MM.1S (cell line): Measurements from ENCODE around the gene KIAA1210.

Experiments
- DNase-seq: peaks from one replicate; pipeline ENCODE4 v3.0.0-alpha.2; 2015
- H2AFZ ChIP-seq: fragments of 300-600 bp; sonication (generic); 2 replicates; pipeline ENCODE4 v1.6.0; 2016; ENCODE audit warnings: antibody characterized with exemption, low read length
- H3F3A ChIP-seq: fragments of 300-600 bp; sonication (generic); 2 replicates; pipeline ENCODE4 v1.6.1; 2016; ENCODE audit warnings: mild to moderate bottlenecking, antibody characterized with exemption, low read length, moderate library complexity, mixed read lengths; ENCODE audit not compliant: insufficient read depth
- H3K27ac ChIP-seq: fragments of 300-600 bp; sonication (generic); 2 replicates; pipeline ENCODE4 v1.5.1; 2016; ENCODE audit warnings: mild to moderate bottlenecking, low read length
- H3K27me3 ChIP-seq: fragments of 300-600 bp; sonication (generic); replicated peaks from 2 replicates; pipeline ENCODE4 v1.6.0; 2016; ENCODE audit warnings: low read length; ENCODE audit not compliant: insufficient read depth
- H3K36me3 ChIP-seq: fragments of 300-600 bp; sonication (generic); replicated peaks from 2 replicates; pipeline ENCODE4 v1.6.1; 2016; ENCODE audit warnings: mild to moderate bottlenecking, low read length, mixed read lengths; ENCODE audit not compliant: insufficient read depth
- H3K4me1 ChIP-seq: fragments of 300-600 bp; sonication (generic); 2 replicates; pipeline ENCODE4 v1.6.1; 2016; ENCODE audit warnings: low read length, mixed read lengths
- H3K4me2 ChIP-seq: fragments of 300-600 bp; sonication (generic); 2 replicates; pipeline ENCODE4 v1.6.0; 2016; ENCODE audit warnings: low read depth, low read length
- H3K4me3 ChIP-seq: fragments of 300-600 bp; sonication (generic); 2 replicates; pipeline ENCODE4 v1.5.1; 2016; ENCODE audit warnings: low read length, mixed read lengths
- H3K79me2 ChIP-seq: fragments of 300-600 bp; sonication (generic); 2 replicates; pipeline ENCODE4 v1.6.1; 2016; ENCODE audit warnings: mixed run types, low read length, mixed read lengths
- H3K9ac ChIP-seq: fragments of 300-600 bp; sonication (generic); 2 replicates; pipeline ENCODE4 v1.6.1; 2016; ENCODE audit warnings: low read length, mixed read lengths
- H3K9me2 ChIP-seq: fragments of 300-600 bp; sonication (generic); replicated peaks from 2 replicates; pipeline ENCODE4 v1.6.1; 2016; ENCODE audit warnings: mild to moderate bottlenecking, low read length, mixed read lengths; ENCODE audit not compliant: insufficient read depth
- H3K9me3 ChIP-seq: fragments of 300-600 bp; sonication (generic); replicated peaks from 2 replicates; pipeline ENCODE4 v1.6.1; 2016; ENCODE audit warnings: mild to moderate bottlenecking, low read length, mixed read lengths; ENCODE audit not compliant: insufficient read depth
- H4K20me1 ChIP-seq: fragments of 300-600 bp; sonication (generic); 2 replicates; pipeline ENCODE4 v1.6.1; 2016; ENCODE audit warnings: mild to moderate bottlenecking, low read length, moderate library complexity, mixed read lengths; ENCODE audit not compliant: insufficient read depth
- EZH2 ChIP-seq: fragments of 300-600 bp; sonication (generic); optimal IDR thresholded peaks from 2 replicates; pipeline ENCODE3; 2017; ENCODE audit warnings: low read depth, mild to moderate bottlenecking, antibody characterized with exemption, low read length, mixed read lengths
- EZH2phosphoT487 ChIP-seq: fragments of 300-600 bp; sonication (generic); IDR thresholded peaks from 2 replicates; pipeline ENCODE4 v1.6.1; 2018; ENCODE audit warnings: antibody characterized with exemption, low read length
- TF ChIP-seq, protein P1 (sequence below): fragments of 300-600 bp; sonication (generic); IDR thresholded peaks from 2 replicates; pipeline ENCODE4 v1.5.1; 2016; ENCODE audit warnings: antibody characterized with exemption, low read length, mixed read lengths

Gene KIAA1210

DNA sequence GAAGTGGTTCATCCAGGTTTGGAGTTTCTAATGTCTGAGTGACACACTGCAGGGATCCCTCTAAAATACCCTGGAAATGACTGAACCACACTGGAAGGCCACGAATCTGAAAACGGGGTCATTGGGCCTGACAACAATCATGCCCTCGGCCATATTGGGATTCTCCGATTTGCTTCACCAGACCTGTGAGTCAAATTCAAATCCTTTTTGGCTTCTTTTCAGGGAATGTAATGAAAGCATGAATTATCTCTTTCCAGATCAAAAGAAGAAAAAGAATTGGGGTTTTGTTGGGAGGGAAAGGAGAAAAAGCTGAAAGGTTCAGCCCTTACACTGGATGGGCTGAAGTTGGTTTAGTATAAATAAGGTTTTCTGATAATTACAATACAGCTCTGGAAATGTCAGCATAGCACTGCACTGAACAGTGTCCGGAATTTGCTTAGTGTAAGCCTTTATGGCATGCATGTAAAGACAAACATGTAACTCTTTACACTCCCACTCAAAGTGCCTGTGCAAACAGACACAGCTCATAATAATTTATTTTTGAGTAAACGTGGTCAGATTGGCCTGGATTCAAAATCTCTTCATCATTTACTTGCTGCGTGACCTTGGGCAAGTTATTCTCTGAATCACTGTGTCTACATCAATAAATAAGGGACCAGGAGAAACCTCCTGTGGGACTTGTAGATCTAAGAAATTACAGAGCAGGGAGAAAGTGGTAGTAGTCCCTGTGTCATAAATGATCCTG, 33.4 kb downstream of the KIAA1210 start:
- no peaks in the 10 kb centered on the region for H3F3A ChIP-seq
- no peak overlapping the region for H2AFZ ChIP-seq
- no peaks in the 10 kb centered on the region for H3K9me3 ChIP-seq
- no peaks in the 10 kb centered on the region for H3K27me3 ChIP-seq
- no peaks in the 10 kb centered on the region for H3K79me2 ChIP-seq
- no peak for TF ChIP-seq EZH2
- TF ChIP-seq, protein P1, sequence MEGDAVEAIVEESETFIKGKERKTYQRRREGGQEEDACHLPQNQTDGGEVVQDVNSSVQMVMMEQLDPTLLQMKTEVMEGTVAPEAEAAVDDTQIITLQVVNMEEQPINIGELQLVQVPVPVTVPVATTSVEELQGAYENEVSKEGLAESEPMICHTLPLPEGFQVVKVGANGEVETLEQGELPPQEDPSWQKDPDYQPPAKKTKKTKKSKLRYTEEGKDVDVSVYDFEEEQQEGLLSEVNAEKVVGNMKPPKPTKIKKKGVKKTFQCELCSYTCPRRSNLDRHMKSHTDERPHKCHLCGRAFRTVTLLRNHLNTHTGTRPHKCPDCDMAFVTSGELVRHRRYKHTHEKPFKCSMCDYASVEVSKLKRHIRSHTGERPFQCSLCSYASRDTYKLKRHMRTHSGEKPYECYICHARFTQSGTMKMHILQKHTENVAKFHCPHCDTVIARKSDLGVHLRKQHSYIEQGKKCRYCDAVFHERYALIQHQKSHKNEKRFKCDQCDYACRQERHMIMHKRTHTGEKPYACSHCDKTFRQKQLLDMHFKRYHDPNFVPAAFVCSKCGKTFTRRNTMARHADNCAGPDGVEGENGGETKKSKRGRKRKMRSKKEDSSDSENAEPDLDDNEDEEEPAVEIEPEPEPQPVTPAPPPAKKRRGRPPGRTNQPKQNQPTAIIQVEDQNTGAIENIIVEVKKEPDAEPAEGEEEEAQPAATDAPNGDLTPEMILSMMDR: no peak
- no peak for TF ChIP-seq EZH2phosphoT487
- H3K4me2 ChIP-seq: no peak overlapping the region
- H3K4me1 ChIP-seq: no peaks in the 10 kb centered on the region
- no peak overlapping the region for H3K4me3 ChIP-seq
- DNase-seq: no peak
- H3K9me2 ChIP-seq: no peaks in the 10 kb centered on the region
- no peaks in the 10 kb centered on the region for H3K36me3 ChIP-seq
- no peak overlapping the region for H3K27ac ChIP-seq
- no peak overlapping the region for H3K9ac ChIP-seq
- no peaks in the 10 kb centered on the region for H4K20me1 ChIP-seq

DNA sequence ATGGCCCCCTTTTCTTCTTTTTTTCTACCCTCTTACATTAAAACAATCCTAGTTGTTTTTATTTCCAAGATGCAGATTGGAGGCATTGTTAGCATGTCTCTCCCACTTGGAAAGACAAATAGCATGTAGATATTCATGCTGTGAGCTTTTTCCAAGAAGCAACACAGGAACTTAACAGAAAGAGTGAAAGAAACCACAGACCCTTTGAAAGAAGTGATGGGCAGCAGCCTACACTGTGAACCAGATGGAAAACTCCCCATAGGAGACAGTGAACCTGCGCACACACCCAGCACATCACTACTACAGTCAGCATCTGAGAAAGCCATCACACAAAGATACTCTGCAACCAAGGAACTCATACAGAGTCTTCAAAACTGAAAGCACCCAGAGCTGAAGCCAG, 37.0 kb downstream of the KIAA1210 start:
- Histone ChIP-seq H4K20me1 (no peaks in the 10 kb centered on the region), H3K4me1 (no peaks in the 10 kb centered on the region), H3K4me2 (no peak overlapping the region), H3K27me3 (no peaks in the 10 kb centered on the region), H2AFZ (no peak overlapping the region), H3K4me3 (no peak overlapping the region), H3K27ac (no peak overlapping the region), H3K79me2 (no peaks in the 10 kb centered on the region), H3F3A (no peaks in the 10 kb centered on the region), H3K9me3 (no peaks in the 10 kb centered on the region), H3K9ac (no peak overlapping the region), H3K36me3 (no peaks in the 10 kb centered on the region), H3K9me2 (no peaks in the 10 kb centered on the region)
- no peak for TF ChIP-seq EZH2phosphoT487
- TF ChIP-seq EZH2: no peak
- TF ChIP-seq, protein P1: no peak
- no peak for DNase-seq

DNA sequence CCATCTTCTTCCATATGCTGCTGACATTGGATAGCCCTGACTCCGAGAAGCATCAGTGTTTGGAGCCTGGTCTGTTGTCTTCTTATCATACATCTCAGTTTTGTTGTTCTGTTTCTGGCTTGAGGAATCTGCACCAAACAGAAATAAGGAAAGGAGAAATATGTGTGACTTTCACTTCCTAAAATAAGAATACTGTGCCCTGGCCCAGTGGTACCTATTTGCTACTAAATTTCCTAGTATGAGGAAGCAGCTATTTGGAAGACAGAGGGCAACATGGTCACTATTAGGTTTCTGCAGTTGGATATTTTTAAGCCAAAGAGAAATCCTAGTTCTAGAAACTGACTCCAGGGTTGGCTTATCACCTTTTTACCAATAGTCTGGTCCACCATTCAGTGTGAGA, 38.0 kb downstream of the KIAA1210 start:
- H3K4me3 ChIP-seq: no peak overlapping the region
- no peak overlapping the region for H2AFZ ChIP-seq
- no peaks in the 10 kb centered on the region for H3K9me3 ChIP-seq
- no peak for DNase-seq
- no peaks in the 10 kb centered on the region for H4K20me1 ChIP-seq
- H3K9me2 ChIP-seq: no peaks in the 10 kb centered on the region
- no peaks in the 10 kb centered on the region for H3K4me1 ChIP-seq
- no peak overlapping the region for H3K9ac ChIP-seq
- H3K79me2 ChIP-seq: no peaks in the 10 kb centered on the region
- H3F3A ChIP-seq: no peaks in the 10 kb centered on the region
- no peaks in the 10 kb centered on the region for H3K27me3 ChIP-seq
- H3K4me2 ChIP-seq: no peak overlapping the region
- TF ChIP-seq EZH2phosphoT487 (no peak), EZH2 (no peak)
- TF ChIP-seq, protein P1: no peak
- H3K36me3 ChIP-seq: no peaks in the 10 kb centered on the region
- no peak overlapping the region for H3K27ac ChIP-seq
